Gastroesophageal sphincter (tissue), 3 donors: ENCODE results near the gene REEP6.

Experiments
- EP300 ChIP-seq: sonication (generic); formaldehyde crosslinking; IDR thresholded peaks from one replicate; pipeline ENCODE4 v1.6.1; 2017; ENCODE audit warnings: antibody characterized with exemption, mild to moderate bottlenecking
- POLR2A ChIP-seq, 2 donors: fragments of 450-650 bp; IDR thresholded peaks; one replicate each; pipeline ENCODE4 v1.6.1; 2017; ENCODE audit warnings: antibody characterized with exemption in 2 of 2, mild to moderate bottlenecking in 2 of 2, moderate library complexity in 1 of 2
- POLR2AphosphoS5 ChIP-seq: sonication (generic); formaldehyde crosslinking; IDR thresholded peaks from one replicate; pipeline ENCODE4 v1.6.1; 2017; ENCODE audit warnings: antibody characterized with exemption
- TF ChIP-seq, protein P1 (sequence below), 4 experiments: fragments of 200-600 bp in 2 of 4; fragments of 450-650 bp in 2 of 4; sonication (generic) in 1 of 4; IDR thresholded peaks; one replicate each; pipeline ENCODE4 v1.5.1; 2017 to 2019; ENCODE audit warnings: antibody characterized with exemption in 4 of 4, mild to moderate bottlenecking in 2 of 4, moderate library complexity in 2 of 4

- TF ChIP-seq, protein P1, sequence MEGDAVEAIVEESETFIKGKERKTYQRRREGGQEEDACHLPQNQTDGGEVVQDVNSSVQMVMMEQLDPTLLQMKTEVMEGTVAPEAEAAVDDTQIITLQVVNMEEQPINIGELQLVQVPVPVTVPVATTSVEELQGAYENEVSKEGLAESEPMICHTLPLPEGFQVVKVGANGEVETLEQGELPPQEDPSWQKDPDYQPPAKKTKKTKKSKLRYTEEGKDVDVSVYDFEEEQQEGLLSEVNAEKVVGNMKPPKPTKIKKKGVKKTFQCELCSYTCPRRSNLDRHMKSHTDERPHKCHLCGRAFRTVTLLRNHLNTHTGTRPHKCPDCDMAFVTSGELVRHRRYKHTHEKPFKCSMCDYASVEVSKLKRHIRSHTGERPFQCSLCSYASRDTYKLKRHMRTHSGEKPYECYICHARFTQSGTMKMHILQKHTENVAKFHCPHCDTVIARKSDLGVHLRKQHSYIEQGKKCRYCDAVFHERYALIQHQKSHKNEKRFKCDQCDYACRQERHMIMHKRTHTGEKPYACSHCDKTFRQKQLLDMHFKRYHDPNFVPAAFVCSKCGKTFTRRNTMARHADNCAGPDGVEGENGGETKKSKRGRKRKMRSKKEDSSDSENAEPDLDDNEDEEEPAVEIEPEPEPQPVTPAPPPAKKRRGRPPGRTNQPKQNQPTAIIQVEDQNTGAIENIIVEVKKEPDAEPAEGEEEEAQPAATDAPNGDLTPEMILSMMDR (IDR thresholded peaks at IDR 0.05): no peak
- no peak for TF ChIP-seq POLR2A (IDR thresholded peaks at IDR 0.05)
- TF ChIP-seq POLR2AphosphoS5: no peak
- TF ChIP-seq EP300: no peak
These were observed 17.5 kb downstream of the REEP6 start for GRCh38 chr19:1508507-1508856.
